ENCODE measurements around the gene NOS2.
"Not testable (repeated sequence)": the region's sequence is repeated elsewhere in the genome, so short reads cannot be mapped to it uniquely, and the experiment has no call there.

The NOS2 gene

DNA sequence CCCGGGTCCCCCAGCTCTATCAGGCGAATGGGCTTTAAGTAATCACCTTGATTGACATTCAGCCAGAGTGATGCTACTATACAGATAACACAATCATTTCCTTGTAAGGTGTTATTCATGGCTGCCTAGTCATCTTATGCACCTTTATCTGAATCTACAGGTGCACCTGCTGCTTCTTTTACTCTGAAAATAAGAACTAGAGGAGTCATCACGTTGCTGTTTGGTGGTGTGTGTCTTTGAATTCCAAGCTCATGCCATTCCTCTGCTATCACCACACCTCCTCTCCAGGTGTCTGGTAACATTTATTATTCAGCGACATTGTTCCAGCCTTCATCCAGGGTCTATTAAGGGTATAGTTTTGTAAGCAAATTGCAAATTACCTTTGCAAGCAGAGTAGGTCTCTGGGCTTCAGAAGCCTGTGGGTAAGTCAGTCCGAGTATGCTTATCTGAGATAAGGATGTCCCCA lies 51.9 kb downstream of the NOS2 start:
- POLR2A ChIA-PET (ENCODE audit: low non-redundant PET), result no interaction called here
- CTCF ChIA-PET, result no interaction called here
- TF ChIP-seq, protein P1, sequence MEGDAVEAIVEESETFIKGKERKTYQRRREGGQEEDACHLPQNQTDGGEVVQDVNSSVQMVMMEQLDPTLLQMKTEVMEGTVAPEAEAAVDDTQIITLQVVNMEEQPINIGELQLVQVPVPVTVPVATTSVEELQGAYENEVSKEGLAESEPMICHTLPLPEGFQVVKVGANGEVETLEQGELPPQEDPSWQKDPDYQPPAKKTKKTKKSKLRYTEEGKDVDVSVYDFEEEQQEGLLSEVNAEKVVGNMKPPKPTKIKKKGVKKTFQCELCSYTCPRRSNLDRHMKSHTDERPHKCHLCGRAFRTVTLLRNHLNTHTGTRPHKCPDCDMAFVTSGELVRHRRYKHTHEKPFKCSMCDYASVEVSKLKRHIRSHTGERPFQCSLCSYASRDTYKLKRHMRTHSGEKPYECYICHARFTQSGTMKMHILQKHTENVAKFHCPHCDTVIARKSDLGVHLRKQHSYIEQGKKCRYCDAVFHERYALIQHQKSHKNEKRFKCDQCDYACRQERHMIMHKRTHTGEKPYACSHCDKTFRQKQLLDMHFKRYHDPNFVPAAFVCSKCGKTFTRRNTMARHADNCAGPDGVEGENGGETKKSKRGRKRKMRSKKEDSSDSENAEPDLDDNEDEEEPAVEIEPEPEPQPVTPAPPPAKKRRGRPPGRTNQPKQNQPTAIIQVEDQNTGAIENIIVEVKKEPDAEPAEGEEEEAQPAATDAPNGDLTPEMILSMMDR (conservative IDR thresholded peaks at IDR 0.05; ENCODE audit: low read depth), result no peak
- H3K27ac ChIP-seq, result no peak overlapping the region
- DNase-seq (ENCODE audit: low spot score), result no peak

DNA sequence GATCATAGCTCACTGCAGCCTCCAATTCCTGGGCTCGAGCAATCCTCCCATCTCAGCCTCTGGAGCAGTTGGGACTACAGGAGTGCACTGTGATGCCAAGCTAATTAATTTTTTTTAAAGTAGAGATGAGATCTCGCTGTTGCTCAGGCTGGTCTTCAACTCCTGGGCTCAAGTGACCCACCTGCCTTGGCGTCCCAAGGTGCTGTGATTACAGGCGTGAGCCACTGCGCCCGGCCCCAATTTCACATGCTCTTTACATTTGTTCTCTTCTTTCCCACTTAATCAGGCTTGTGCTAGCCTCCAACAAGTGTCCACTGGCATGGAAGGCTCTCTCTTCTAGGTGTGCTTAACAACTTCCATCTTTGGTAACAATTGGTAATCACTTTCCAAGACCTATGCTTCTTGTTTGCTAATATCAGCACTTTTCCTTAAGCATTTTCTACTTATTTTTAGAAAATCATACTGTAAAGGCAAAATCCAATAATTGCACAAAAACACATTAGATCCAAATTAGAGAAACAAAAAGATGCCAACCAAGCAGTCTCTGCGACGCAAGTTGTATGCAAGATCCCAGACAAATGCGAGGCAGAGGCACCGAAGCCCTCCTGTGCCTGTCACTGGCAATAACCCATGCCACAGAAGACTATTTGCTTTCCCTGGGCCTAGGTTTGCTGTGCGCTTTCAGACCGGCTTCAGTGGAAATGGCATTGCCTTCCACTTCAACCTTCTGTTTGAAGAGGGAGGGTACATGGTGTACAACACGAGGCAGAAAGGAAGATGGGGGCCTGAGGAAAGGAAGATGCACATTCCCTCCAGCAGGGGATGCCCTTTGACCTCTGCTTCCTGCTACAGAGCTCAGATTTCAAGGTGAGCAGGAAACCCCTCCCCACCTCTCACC lies 52.6 kb downstream of the NOS2 start:
- H3K27ac ChIP-seq, result no peak overlapping the region
- ChIA-PET CTCF (no interaction called here), POLR2A (ENCODE audit: low non-redundant PET) (no interaction called here)
- DNase-seq (ENCODE audit: low spot score), result no peak
- TF ChIP-seq, protein P1 (conservative IDR thresholded peaks at IDR 0.05; ENCODE audit: low read depth), result 0 out of 2 replicates have a peak, but pooled peaks have one; percentile 9

DNA sequence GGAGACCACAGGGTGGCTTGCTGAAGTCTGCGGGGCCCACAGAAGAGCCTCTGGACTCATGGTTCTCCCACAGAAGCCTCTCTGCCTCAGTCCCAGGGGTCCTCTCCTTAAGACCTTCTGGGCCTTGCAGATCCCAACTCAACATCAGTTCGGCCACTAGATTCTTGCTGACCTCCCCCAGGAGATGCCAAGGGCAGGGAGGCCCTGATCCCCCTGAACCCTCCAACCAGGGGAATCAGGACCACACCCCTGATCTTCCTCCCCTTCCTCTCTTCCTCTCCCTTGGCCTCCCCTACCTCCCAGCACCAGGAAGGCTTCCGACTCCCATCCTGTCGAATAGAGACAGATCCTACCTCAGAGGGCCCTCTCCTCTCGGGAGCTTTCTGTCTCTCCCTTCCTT lies 53.4 kb downstream of the NOS2 start:
- ChIA-PET CTCF (no interaction called here), POLR2A (ENCODE audit: low non-redundant PET) (no interaction called here)
- H3K27ac ChIP-seq, result no peak overlapping the region
- DNase-seq (ENCODE audit: low spot score), result no peak
- TF ChIP-seq, protein P1 (conservative IDR thresholded peaks at IDR 0.05; ENCODE audit: low read depth), result no peak

DNA sequence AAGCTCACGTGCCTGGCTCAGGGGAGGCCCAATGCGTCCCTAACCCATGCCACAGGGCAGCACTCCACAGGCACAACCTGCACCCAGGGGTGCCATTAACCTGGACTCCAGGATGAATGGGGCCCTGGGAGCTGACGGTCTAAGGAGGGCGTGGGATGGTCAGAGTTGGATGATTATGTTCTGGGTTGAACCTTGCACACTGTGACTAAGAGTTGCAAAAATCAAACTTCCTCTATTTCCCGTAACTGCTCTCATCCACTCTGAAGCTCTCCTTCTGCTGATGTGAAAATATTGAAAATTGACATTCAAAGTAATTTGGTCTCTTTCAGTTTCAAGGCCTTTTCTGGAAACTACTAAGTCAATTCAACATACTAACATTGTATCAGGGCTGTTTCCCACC lies 54.0 kb downstream of the NOS2 start:
- POLR2A ChIA-PET (ENCODE audit: low non-redundant PET); CTCF ChIA-PET; DNase-seq (ENCODE audit: low spot score); H3K27ac ChIP-seq: not testable (repeated sequence)

DNA sequence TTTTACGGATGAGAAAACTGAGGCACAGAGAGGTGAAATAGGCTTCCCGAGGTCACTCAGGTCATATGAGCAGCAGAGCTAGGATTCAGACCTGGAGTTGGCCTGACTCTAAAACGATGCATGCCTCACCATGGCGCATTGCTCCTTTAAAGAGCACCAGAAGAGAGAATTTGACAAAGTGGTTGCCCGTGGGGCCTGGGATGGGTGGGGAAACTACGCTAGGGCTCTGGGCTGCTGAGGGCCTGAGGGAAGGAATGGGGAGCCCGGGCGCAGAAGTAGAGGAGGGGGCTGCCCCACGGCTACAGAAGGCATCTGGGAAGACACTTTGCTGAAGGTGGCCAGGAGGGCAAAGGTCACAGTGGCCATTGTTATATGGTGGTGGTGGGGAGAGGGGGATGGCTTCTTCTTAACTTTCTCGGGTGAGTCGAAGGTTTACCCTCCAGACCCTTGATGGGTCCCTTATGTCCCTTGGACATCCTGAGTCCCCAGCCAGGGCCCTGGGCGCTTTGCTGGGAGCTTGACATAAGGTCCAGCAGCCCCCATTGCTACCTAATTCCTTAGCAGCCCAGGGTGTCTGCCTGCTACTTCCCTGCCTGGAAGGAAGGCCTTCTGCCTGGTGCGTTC lies 55.0 kb downstream of the NOS2 start:
- POLR2A ChIA-PET (ENCODE audit: low non-redundant PET); H3K27ac ChIP-seq; CTCF ChIA-PET; DNase-seq (ENCODE audit: low spot score): not testable (repeated sequence)

DNA sequence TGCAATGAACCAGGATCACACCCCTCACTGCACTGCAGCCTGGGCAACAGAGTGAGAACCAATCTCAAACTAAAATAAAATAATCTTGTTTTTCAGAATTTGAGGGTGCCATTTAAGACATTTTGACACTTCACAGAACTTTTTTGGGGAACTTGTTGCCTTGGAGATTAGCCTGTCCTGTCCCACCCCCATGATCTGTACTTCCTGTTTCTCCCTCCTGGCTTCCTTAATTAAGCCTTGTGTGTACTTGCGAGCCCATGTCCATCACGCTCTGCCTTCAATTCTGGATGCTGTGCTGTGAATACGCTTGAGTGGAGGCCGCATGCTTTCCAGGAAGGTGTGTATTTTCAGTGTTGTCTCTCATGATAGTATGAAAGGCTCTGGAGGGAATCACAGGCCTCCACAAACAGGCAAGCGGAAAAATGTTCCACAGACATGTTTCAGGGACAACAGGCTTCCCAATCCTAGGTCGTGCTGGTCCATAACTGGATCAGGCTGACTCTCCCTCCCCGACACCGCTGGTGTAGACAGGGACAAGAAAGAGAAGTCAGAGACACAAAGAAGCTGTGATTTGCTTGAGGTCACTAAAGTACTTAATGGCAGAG lies 56.9 kb downstream of the NOS2 start:
- ChIA-PET POLR2A (ENCODE audit: low non-redundant PET) (no interaction called here), CTCF (no interaction called here)
- no peak overlapping the region for H3K27ac ChIP-seq
- DNase-seq (ENCODE audit: low spot score), result no peak
- TF ChIP-seq, protein P1 (conservative IDR thresholded peaks at IDR 0.05; ENCODE audit: low read depth), result no peak

DNA sequence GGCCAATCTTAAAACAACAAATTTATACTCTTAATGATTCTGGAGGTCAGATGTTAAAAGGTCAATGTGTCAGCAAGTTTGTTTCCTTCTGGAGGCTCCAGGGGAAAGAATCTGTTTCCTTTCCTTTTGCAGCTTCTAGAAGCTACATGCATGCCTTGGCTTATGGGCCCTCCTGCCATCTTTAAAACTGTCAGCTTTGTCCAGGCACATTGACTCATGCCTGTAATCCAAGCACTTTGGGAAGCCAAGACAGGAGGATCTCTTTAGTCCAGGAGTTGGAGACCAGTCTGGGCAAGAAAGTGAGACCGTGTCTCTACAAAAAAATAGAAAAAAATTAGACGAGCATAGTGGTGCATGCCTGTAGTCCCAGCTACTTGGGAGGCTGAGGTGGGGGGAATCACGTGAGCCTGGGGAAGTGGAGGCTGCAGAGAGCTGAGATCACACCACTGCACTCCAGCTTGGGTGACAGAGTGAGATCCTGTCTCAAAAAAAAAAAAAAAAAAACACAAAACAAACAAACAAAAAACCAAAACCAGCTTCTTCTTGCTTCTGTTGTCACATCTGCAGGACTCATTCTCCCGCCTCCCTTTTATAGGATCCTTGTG lies 58.3 kb downstream of the NOS2 start:
- CTCF ChIA-PET, result no interaction called here
- no peak for DNase-seq (ENCODE audit: low spot score)
- TF ChIP-seq, protein P1 (conservative IDR thresholded peaks at IDR 0.05; ENCODE audit: low read depth), result no peak

More for the DNA sequence above, 58.3 kb downstream of the NOS2 start:
- POLR2A ChIA-PET (ENCODE audit: low non-redundant PET), result no interaction called here
- no peak overlapping the region for H3K27ac ChIP-seq
